NT2/D1 (cell line): ENCODE results near the gene YWHAE.

ENCODE experiments used
- SUZ12 ChIP-seq: IDR thresholded peaks from 2 replicates; pipeline ENCODE4 v1.6.1; 2011; ENCODE audit not compliant: insufficient read length, insufficient read depth; ENCODE audit errors: extremely low read depth
- YY1 ChIP-seq: IDR thresholded peaks from 2 replicates; pipeline ENCODE4 v1.6.1; 2011; ENCODE audit not compliant: insufficient read length, insufficient read depth
- ZNF274 ChIP-seq: IDR thresholded peaks from 2 replicates; pipeline ENCODE4 v1.6.1; 2011; ENCODE audit warnings: mild to moderate bottlenecking, low read depth, low read length

DNA sequence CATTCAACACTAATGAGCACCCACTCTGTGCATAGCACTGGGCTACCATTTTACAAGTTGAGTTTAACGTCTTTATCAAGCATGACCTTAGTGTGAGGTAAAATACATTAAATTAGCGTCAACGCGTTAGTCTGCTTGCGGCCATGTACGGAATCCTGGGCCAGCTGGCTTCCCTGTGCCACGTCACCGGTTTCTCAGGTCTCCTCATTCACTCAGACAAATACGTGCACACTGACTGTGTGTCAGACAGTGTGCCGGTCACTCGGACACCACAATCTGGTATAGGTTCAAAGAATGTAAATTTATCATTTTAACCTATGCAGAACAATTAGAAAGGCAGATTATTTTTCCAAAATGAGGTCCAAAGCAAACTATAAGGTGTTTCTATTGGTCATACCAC lies 21.4 kb upstream of the YWHAE start:
- no peak for TF ChIP-seq YY1
- TF ChIP-seq ZNF274 = no peak
- no peak for TF ChIP-seq SUZ12
